Gastrocnemius medialis (tissue), 4 donors: ENCODE results near the gene WDR20. TPM values are rescaled to one million over a fixed set of nuclear protein-coding genes. Genes with fewer than 3 reads are reported as not detected.

Source experiments
- ATAC-seq, 2 donors: fragments of 150-250 bp; one replicate each; pipeline ENCODE4 v1.9.1; 2016
- DNase-seq, 2 donors: peaks; one replicate each; pipeline ENCODE4 v3.0.0-alpha.2; 2019
- H3K27ac ChIP-seq, 4 donors: fragments of 200-600 bp; sonication (generic); 1 replicate in 1 of 4; 2 replicates in 3 of 4; pipeline ENCODE4 v1.5.1; 2016 to 2018; ENCODE audit warnings: mild to moderate bottlenecking in 2 of 4, moderate library complexity in 1 of 4
- H3K27me3 ChIP-seq, 3 donors: fragments of 200-600 bp; sonication (generic) in 2 of 3; 1 replicate in 1 of 3; 2 replicates in 2 of 3; pipeline versions ENCODE4 v1.5.1 to v1.6.0; 2016 to 2019; ENCODE audit warnings: mild to moderate bottlenecking in 1 of 3, moderate library complexity in 1 of 3
- H3K36me3 ChIP-seq, 2 donors: fragments of 200-600 bp; sonication (generic) in 1 of 2; one replicate each; pipeline ENCODE4 v1.5.1; 2017 to 2018
- H3K4me1 ChIP-seq, 2 donors: fragments of 200-600 bp; sonication (generic) in 1 of 2; one replicate each; pipeline ENCODE4 v1.5.1; 2016 to 2017; ENCODE audit warnings: mild to moderate bottlenecking in 2 of 2
- H3K4me3 ChIP-seq, 4 donors: fragments of 200-600 bp; sonication (generic) in 3 of 4; 1 replicate in 1 of 4; 2 replicates in 3 of 4; pipeline ENCODE4 v1.5.1; 2016 to 2019; ENCODE audit warnings: mild to moderate bottlenecking in 2 of 4
- H3K9me3 ChIP-seq, 3 donors: fragments of 200-600 bp; sonication (generic) in 2 of 3; 1 replicate in 1 of 3; 2 replicates in 2 of 3; pipeline ENCODE4 v1.5.1; 2016 to 2019
- POLR2A ChIP-seq, 2 donors: fragments of 450-650 bp; IDR thresholded peaks; one replicate each; pipeline ENCODE4 v1.6.1; 2017; ENCODE audit warnings: antibody characterized with exemption in 2 of 2, mild to moderate bottlenecking in 2 of 2, moderate library complexity in 2 of 2
- in situ Hi-C, 4 donors: fragments of 200-750 bp; cut with MboI; loops; one replicate each; pipeline versions ENCODE4 v1.15.0 to v1.8.0; 2017; ENCODE audit warnings: low sequenced_read_pairs in 4 of 4
- intact Hi-C: fragments of 100-400 bp; cut with DNase I; formaldehyde crosslinking; loops from one replicate; pipeline ENCODE4 v1.15.1; 2023; ENCODE audit warnings: low total_unique reads
- total RNA-seq, 4 donors: library from RNA; depleted of rRNA; stranded (reverse); fragments of >200 nt; gene quantifications; one replicate each; pipeline versions ENCODE4 v1.1.0 to v1.2.3, GENCODE V29; 2016
- TF ChIP-seq, protein P1 (sequence below), 5 experiments: fragments of 450-650 bp in 3 of 5; fragments of 200-600 bp in 2 of 5; sonication (generic) in 2 of 5; IDR thresholded peaks in 4 of 5; conservative IDR thresholded peaks in 1 of 5; 1 replicate in 4 of 5; 2 replicates in 1 of 5; pipeline ENCODE4 v1.5.1; 2016 to 2019; ENCODE audit warnings: antibody characterized with exemption in 5 of 5, mild to moderate bottlenecking in 3 of 5, moderate library complexity in 3 of 5

WDR20 gene
- total RNA-seq, 4 donors from 2014 or later = 18.1 to 49.7 (median 21.0) TPM

- ATAC-seq (peak; percentile 64 to 90), DNase-seq (no peak)
- Histone ChIP-seq H3K27me3 (no peaks in the 10 kb centered on the region), H3K9me3 (no peaks in the 10 kb centered on the region), H3K27ac (peak overlapping the region; percentile 41 to 82 (median 80)), H3K4me1 (peaks cover 55 to 56% of the 10 kb centered on the region in 2 donors), H3K4me3 (peak overlapping the region in 3 of 4 donors; percentile 4 to 36 (median 35)), H3K36me3 (no peaks in the 10 kb centered on the region)
- no peak for TF ChIP-seq POLR2A (IDR thresholded peaks at IDR 0.05)
- TF ChIP-seq, protein P1, sequence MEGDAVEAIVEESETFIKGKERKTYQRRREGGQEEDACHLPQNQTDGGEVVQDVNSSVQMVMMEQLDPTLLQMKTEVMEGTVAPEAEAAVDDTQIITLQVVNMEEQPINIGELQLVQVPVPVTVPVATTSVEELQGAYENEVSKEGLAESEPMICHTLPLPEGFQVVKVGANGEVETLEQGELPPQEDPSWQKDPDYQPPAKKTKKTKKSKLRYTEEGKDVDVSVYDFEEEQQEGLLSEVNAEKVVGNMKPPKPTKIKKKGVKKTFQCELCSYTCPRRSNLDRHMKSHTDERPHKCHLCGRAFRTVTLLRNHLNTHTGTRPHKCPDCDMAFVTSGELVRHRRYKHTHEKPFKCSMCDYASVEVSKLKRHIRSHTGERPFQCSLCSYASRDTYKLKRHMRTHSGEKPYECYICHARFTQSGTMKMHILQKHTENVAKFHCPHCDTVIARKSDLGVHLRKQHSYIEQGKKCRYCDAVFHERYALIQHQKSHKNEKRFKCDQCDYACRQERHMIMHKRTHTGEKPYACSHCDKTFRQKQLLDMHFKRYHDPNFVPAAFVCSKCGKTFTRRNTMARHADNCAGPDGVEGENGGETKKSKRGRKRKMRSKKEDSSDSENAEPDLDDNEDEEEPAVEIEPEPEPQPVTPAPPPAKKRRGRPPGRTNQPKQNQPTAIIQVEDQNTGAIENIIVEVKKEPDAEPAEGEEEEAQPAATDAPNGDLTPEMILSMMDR (IDR thresholded peaks at IDR 0.05 in 4 of 5, conservative IDR thresholded peaks at IDR 0.05 in 1 of 5) = no peak
- intact Hi-C loops (no loop called here), in situ Hi-C loops (no loop called here)
Observed at GRCh38 chr14:102180248-102180998, 40.7 kb downstream of the WDR20 start.

DNA sequence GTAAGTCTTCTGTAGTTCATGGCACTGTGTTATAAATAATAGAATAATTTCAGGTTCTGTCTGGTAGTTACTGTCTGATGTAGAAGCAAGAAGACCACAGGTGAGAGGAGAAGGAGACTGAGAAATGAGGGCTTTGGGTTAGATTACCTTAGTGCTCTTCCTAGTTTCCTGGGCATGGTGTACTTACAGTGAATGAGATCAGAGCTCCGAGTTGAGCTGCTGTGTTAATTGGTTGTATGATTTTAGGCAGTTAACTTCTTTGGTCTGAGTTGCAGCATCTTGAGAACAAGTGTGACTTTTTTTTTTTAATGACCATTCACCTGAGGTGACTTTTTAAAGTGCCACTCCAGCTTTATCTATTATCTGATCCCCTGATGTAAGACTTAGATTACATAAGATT, 41.5 kb downstream of the WDR20 start:
- in situ Hi-C loops (no loop called here), intact Hi-C loops (no loop called here)
- Histone ChIP-seq H3K9me3 (no peaks in the 10 kb centered on the region), H3K27ac (peak overlapping the region; percentile 41 to 82 (median 80)), H3K36me3 (no peaks in the 10 kb centered on the region), H3K27me3 (no peaks in the 10 kb centered on the region), H3K4me3 (peak overlapping the region in 1 of 4 donors; percentile 35), H3K4me1 (peaks cover 57 to 61% of the 10 kb centered on the region in 2 donors)
- TF ChIP-seq, protein P1 (IDR thresholded peaks at IDR 0.05 in 4 of 5, conservative IDR thresholded peaks at IDR 0.05 in 1 of 5) = no peak
- TF ChIP-seq POLR2A (IDR thresholded peaks at IDR 0.05) = no peak
- DNase-seq (no peak), ATAC-seq (peak in 1 of 2 donors; percentile 36)

- in situ Hi-C loops (no loop called here), intact Hi-C loops (no loop called here)
- TF ChIP-seq POLR2A (IDR thresholded peaks at IDR 0.05) = no peak
- TF ChIP-seq, protein P1 (IDR thresholded peaks at IDR 0.05 in 4 of 5, conservative IDR thresholded peaks at IDR 0.05 in 1 of 5) = no peak
- Histone ChIP-seq H3K4me3 (no peak overlapping the region), H3K4me1 (peaks cover 64 to 69% of the 10 kb centered on the region in 2 donors), H3K9me3 (no peaks in the 10 kb centered on the region), H3K27me3 (no peaks in the 10 kb centered on the region), H3K27ac (peak overlapping the region in 3 of 4 donors; percentile 80 to 82 (median 80)), H3K36me3 (no peaks in the 10 kb centered on the region)
- no peak for ATAC-seq
- DNase-seq = no peak
Observed at GRCh38 chr14:102182190-102182589, 42.5 kb downstream of the WDR20 start.

DNA sequence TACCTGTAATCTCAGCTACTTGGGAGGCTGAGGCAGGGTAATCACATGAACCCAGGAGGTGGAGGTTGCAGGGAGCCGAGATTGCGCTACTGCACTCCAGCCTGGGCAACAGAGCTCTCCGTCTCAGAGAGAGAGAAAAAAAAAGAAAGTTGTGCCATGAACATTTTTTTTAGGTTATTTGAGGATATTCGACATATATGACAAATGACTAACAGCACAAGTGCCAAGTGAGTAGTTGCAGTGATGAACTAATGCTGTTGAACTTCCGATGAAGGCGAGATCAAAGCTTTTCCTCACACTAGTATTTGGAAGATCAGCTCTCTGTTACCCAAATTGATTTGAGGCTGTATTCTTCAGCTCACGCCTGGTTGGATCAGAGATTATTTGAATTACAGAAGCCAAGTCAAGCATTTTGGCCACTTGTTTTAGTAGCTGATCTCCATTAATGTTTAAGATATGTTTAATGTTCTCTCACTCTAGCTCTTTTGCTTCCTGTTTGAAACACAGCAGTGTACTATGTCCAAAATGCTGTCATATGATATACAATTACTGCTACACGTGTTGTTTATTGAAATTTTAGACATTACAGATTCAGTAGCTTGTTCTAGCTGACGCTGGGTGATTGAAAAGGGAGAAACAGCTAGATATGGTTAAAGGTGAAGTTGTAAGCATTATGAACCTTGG, 43.4 kb downstream of the WDR20 start:
- H3K4me3 ChIP-seq = no peak overlapping the region
- in situ Hi-C loops = no loop called here
- intact Hi-C loops = no loop called here

More for the DNA sequence above, 43.4 kb downstream of the WDR20 start:
- H3K27me3 ChIP-seq = no peaks in the 10 kb centered on the region
- ATAC-seq (peak in 1 of 2 donors; percentile 74), DNase-seq (no peak)
- H3K36me3 ChIP-seq = no peaks in the 10 kb centered on the region
- peak in 1 of 2 donors; percentile 38 for TF ChIP-seq POLR2A (IDR thresholded peaks at IDR 0.05)
- TF ChIP-seq, protein P1 (IDR thresholded peaks at IDR 0.05 in 4 of 5, conservative IDR thresholded peaks at IDR 0.05 in 1 of 5) = no peak
- no peaks in the 10 kb centered on the region for H3K9me3 ChIP-seq
- peaks cover 73 to 78% of the 10 kb centered on the region in 2 donors for H3K4me1 ChIP-seq
- peak overlapping the region; percentile 2 to 80 (median 54) for H3K27ac ChIP-seq
